Measurements from ENCODE around the gene IGF2BP3.

DNA sequence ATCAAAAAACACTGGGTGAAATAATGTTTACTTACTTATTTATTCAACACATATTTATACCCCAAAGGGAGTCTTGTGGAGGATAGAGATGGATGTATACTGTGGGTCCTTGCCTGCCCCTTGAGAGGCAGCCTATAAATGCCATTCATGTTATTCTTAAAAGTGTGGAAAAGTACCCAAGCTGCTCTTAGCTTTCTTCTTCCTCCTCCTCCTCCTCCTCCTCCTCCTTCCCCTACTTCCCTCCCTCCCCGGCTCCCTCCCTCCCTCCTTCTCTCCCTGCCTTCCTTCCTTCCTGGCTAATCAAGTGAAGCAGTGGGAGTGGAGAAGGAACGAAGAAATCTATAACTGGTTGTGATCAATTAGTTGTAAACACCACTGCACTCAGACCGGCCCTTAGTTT is 21.2 kb upstream of the IGF2BP3 start:
- TF ChIP-seq, protein P1, sequence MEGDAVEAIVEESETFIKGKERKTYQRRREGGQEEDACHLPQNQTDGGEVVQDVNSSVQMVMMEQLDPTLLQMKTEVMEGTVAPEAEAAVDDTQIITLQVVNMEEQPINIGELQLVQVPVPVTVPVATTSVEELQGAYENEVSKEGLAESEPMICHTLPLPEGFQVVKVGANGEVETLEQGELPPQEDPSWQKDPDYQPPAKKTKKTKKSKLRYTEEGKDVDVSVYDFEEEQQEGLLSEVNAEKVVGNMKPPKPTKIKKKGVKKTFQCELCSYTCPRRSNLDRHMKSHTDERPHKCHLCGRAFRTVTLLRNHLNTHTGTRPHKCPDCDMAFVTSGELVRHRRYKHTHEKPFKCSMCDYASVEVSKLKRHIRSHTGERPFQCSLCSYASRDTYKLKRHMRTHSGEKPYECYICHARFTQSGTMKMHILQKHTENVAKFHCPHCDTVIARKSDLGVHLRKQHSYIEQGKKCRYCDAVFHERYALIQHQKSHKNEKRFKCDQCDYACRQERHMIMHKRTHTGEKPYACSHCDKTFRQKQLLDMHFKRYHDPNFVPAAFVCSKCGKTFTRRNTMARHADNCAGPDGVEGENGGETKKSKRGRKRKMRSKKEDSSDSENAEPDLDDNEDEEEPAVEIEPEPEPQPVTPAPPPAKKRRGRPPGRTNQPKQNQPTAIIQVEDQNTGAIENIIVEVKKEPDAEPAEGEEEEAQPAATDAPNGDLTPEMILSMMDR (IDR thresholded peaks at IDR 0.05) = no peak
- no peak for TF ChIP-seq ZFX (IDR thresholded peaks at IDR 0.05; ENCODE audit: borderline replicate concordance)

Measured in 22Rv1 (cell line).